H1 (cell line): ENCODE results near the gene DZIP1L. TPM values are rescaled to one million over a fixed set of nuclear protein-coding genes. Genes with fewer than 3 reads are reported as not detected.

Source experiments
- CTCF ChIA-PET: fragments of 300-600 bp; sonication (Branson Sonifier 250); formaldehyde crosslinking; loops from one replicate; lab custom pipeline; 2021; ENCODE audit not compliant: partially characterized antibody; lab: Charles Lee
- POLR2A ChIA-PET: fragments of 300-600 bp; sonication (Branson Sonifier 250); formaldehyde crosslinking; loops from one replicate; lab custom pipeline; 2021; ENCODE audit warnings: inconsistent platforms; ENCODE audit not compliant: partially characterized antibody; lab: Charles Lee
- DNase-seq, 2 experiments: peaks; one replicate each; pipeline versions ENCODE4 v3.0.0 to v3.0.0-alpha.2; 2010 to 2022; ENCODE audit warnings: low spot score in 2 of 2, low read depth in 1 of 2, mixed read lengths in 1 of 2
- FAIRE-seq: peaks from 2 replicates; lab custom pipeline; 2011; peaks lifted over from hg19 to GRCh38; lab: Jason Lieb, UNC
- H2AFZ ChIP-seq: 2 replicates; pipeline ENCODE4 v1.8.1; 2012; ENCODE audit warnings: low read length, inconsistent platforms
- H2AK5ac ChIP-seq: 2 replicates; pipeline ENCODE4 v1.6.1; 2013; ENCODE audit warnings: low read depth, low read length
- H2BK120ac ChIP-seq: replicated peaks from 2 replicates; pipeline ENCODE3; 2013; ENCODE audit warnings: low read depth, low read length, inconsistent platforms
- H2BK12ac ChIP-seq: 2 replicates; pipeline ENCODE4 v1.6.1; 2013; ENCODE audit warnings: low read depth, low read length
- H2BK15ac ChIP-seq: 2 replicates; pipeline ENCODE4 v1.6.1; 2013; ENCODE audit warnings: low read length
- H2BK20ac ChIP-seq: 2 replicates; pipeline ENCODE4 v1.6.1; 2013; ENCODE audit warnings: low read length
- H2BK5ac ChIP-seq: 2 replicates; pipeline ENCODE4 v1.6.1; 2013; ENCODE audit warnings: low read depth, low read length
- H3K14ac ChIP-seq: 2 replicates; pipeline ENCODE4 v1.6.1; 2013; ENCODE audit warnings: inconsistent platforms; ENCODE audit not compliant: insufficient read length
- H3K18ac ChIP-seq: 2 replicates; pipeline ENCODE4 v1.6.1; 2013; ENCODE audit warnings: low read length; ENCODE audit errors: extremely low read depth
- H3K23ac ChIP-seq: 2 replicates; pipeline ENCODE4 v1.6.1; 2013; ENCODE audit warnings: inconsistent platforms; ENCODE audit not compliant: insufficient read length
- H3K23me2 ChIP-seq: 2 replicates; pipeline ENCODE4 v1.6.1; 2013; ENCODE audit warnings: low read depth, low read length
- H3K27ac ChIP-seq: 2 replicates; pipeline ENCODE4 v1.6.1; 2011; ENCODE audit warnings: low read depth, low read length, inconsistent platforms
- H3K27me3 ChIP-seq, 4 experiments: replicated peaks in 1 of 4; 1 replicate in 1 of 4; 2 replicates in 3 of 4; pipeline versions ENCODE4 v1.6.1 to v1.8.1; 2011 to 2013; ENCODE audit warnings: low read length in 3 of 4, mild to moderate bottlenecking in 3 of 4, inconsistent platforms in 2 of 4, mixed read lengths in 2 of 4, moderate library complexity in 1 of 4; ENCODE audit not compliant: control insufficient read depth in 3 of 4, insufficient read depth in 3 of 4; ENCODE audit errors: extremely low read depth in 1 of 4
- H3K36me3 ChIP-seq, 4 experiments: 2 replicates each; pipeline versions ENCODE4 v1.6.1 to v1.8.1; 2011 to 2013; ENCODE audit warnings: mild to moderate bottlenecking in 4 of 4, low read length in 3 of 4, moderate library complexity in 2 of 4, control low read depth in 1 of 4, inconsistent platforms in 1 of 4; ENCODE audit not compliant: insufficient read depth in 4 of 4, control insufficient read depth in 2 of 4
- H3K4ac ChIP-seq: replicated peaks from 2 replicates; pipeline ENCODE3; 2013; ENCODE audit warnings: low read length, low read depth, mixed read lengths, inconsistent platforms; ENCODE audit not compliant: insufficient read length
- H3K4me1 ChIP-seq, 4 experiments: replicated peaks in 1 of 4; 1 replicate in 1 of 4; 2 replicates in 3 of 4; pipeline versions ENCODE4 v1.6.1 to v1.8.1; 2011 to 2013; ENCODE audit warnings: low read length in 3 of 4, inconsistent platforms in 2 of 4, mixed read lengths in 1 of 4; ENCODE audit not compliant: insufficient read depth in 4 of 4, control insufficient read depth in 3 of 4
- H3K4me2 ChIP-seq, 2 experiments: 2 replicates each; pipeline versions ENCODE4 v1.6.1 to v1.8.1; 2011 to 2013; ENCODE audit warnings: low read depth in 2 of 2, low read length in 2 of 2, control low read depth in 1 of 2, inconsistent platforms in 1 of 2, mild to moderate bottlenecking in 1 of 2; ENCODE audit not compliant: insufficient read depth in 1 of 2
- H3K4me3 ChIP-seq, 4 experiments: fragments of 200-600, 300-600 bp in 1 of 4; sonication (generic), shearing (Covaris generic), sonication (Bioruptor Twin) in 1 of 4; 2 replicates each; pipeline versions ENCODE4 v1.5.1 to v1.8.1; 2011 to 2016; ENCODE audit warnings: low read length in 4 of 4, low read depth in 3 of 4, control low read depth in 2 of 4, inconsistent platforms in 2 of 4, mild to moderate bottlenecking in 2 of 4, mixed read lengths in 1 of 4, moderate library complexity in 1 of 4; ENCODE audit not compliant: insufficient read depth in 2 of 4; ENCODE audit errors: extremely low read depth in 1 of 4
- H3K56ac ChIP-seq: replicated peaks from 2 replicates; pipeline ENCODE3; 2013; ENCODE audit warnings: low read depth, mild to moderate bottlenecking, mixed read lengths, low read length, inconsistent platforms; ENCODE audit not compliant: insufficient read length
- H3K79me1 ChIP-seq: 2 replicates; pipeline ENCODE4 v1.6.1; 2013; ENCODE audit warnings: low read depth, low read length, control low read depth
- H3K79me2 ChIP-seq, 2 experiments: 2 replicates each; pipeline versions ENCODE4 v1.6.1 to v1.8.1; 2012 to 2013; ENCODE audit warnings: low read length in 2 of 2, mild to moderate bottlenecking in 2 of 2, inconsistent platforms in 1 of 2; ENCODE audit not compliant: insufficient read depth in 2 of 2, control insufficient read depth in 1 of 2
- H3K9ac ChIP-seq, 4 experiments: replicated peaks in 1 of 4; 1 replicate in 1 of 4; 2 replicates in 3 of 4; pipeline versions ENCODE4 v1.6.1 to v1.8.1; 2011 to 2013; ENCODE audit warnings: low read depth in 3 of 4, low read length in 3 of 4, control low read depth in 2 of 4, mild to moderate bottlenecking in 2 of 4, moderate library complexity in 2 of 4, inconsistent platforms in 1 of 4; ENCODE audit errors: extremely low read depth in 1 of 4
- H3K9me3 ChIP-seq, 2 experiments: 2 replicates each; pipeline versions ENCODE4 v1.6.1 to v1.8.1; 2012 to 2013; ENCODE audit warnings: mild to moderate bottlenecking in 2 of 2, moderate library complexity in 2 of 2, control low read depth in 1 of 2, inconsistent platforms in 1 of 2, low read depth in 1 of 2, low read length in 1 of 2, mixed read lengths in 1 of 2; ENCODE audit not compliant: insufficient read depth in 2 of 2
- H4K20me1 ChIP-seq, 2 experiments: replicated peaks in 1 of 2; 2 replicates each; pipeline versions ENCODE3 to v1.8.1; 2011 to 2013; ENCODE audit warnings: inconsistent platforms in 2 of 2, low read length in 2 of 2, mild to moderate bottlenecking in 1 of 2; ENCODE audit not compliant: insufficient read depth in 2 of 2, control insufficient read depth in 1 of 2
- H4K5ac ChIP-seq: 2 replicates; pipeline ENCODE4 v1.6.1; 2013; ENCODE audit warnings: low read length, low read depth, mixed read lengths, inconsistent platforms; ENCODE audit not compliant: insufficient read length
- H4K8ac ChIP-seq: 2 replicates; pipeline ENCODE4 v1.8.0; 2013; ENCODE audit warnings: mild to moderate bottlenecking, moderate library complexity, low read length, inconsistent platforms; ENCODE audit not compliant: insufficient read depth; ENCODE audit errors: extremely low read depth
- H4K91ac ChIP-seq: replicated peaks from 2 replicates; pipeline ENCODE3; 2013; ENCODE audit warnings: low read length, mixed read lengths, inconsistent platforms; ENCODE audit not compliant: insufficient read length
- CTBP2 ChIP-seq: IDR thresholded peaks from 2 replicates; pipeline ENCODE4 v1.7.0; 2011; ENCODE audit warnings: borderline replicate concordance, mild to moderate bottlenecking, moderate library complexity, mixed read lengths, low read length; ENCODE audit not compliant: insufficient read depth, insufficient read length
- MAFK ChIP-seq: IDR thresholded peaks from 2 replicates; pipeline ENCODE4 v1.6.1; 2012; ENCODE audit warnings: low read depth, mild to moderate bottlenecking, improper control_type of control experiment, low read length
- WGBS, 2 experiments: shearing (Covaris generic) in 1 of 2; methylation state at CpG; one replicate each; pipeline versions ENCODE4 v1.1.6 to v1.1.7; 2013 to 2015; ENCODE audit warnings: low lambda C conversion rate in 2 of 2, mixed read lengths in 2 of 2, inconsistent platforms in 1 of 2, low coverage in 1 of 2, missing lambda C conversion rate in 1 of 2; ENCODE audit not compliant: insufficient replicate concordance in 2 of 2, insufficient coverage in 1 of 2, insufficient read length in 1 of 2; ENCODE audit errors: extremely low coverage in 1 of 2, missing lambda C conversion rate in 1 of 2; 5-methylcytosine and 5-hydroxymethylcytosine counted together
- polyA plus RNA-seq, 7 experiments: library from polyadenylated mRNA; depleted of rRNA in 3 of 7; stranded (reverse) in 5 of 7; unstranded in 2 of 7; fragments of >200 nt in 5 of 7; fragments of 200-250 nt in 2 of 7; gene quantifications; 1 replicate in 5 of 7; 2 replicates in 1 of 7; 4 replicates in 1 of 7; pipeline versions ENCODE4 v1.2.1 to v1.2.3, GENCODE V29; 2011 to 2013; ENCODE audit warnings: missing spikeins in 2 of 7, mixed read lengths in 2 of 7
- total RNA-seq: library from RNA; stranded (reverse); fragmentation: NEBNext Ultra II Directional; extraction: Animal tissue kit (Norgen Biotek cat#: 25700); gene quantifications from 2 replicates; pipeline ENCODE4 v1.2.1, GENCODE V29; 2021

Gene DZIP1L
- total and polyA plus RNA-seq, 2 of the 8 experiments (the other 6 are each of a cell fraction or from before 2014, with no cell fraction given), result 6.5 to 8.3 TPM

DNA sequence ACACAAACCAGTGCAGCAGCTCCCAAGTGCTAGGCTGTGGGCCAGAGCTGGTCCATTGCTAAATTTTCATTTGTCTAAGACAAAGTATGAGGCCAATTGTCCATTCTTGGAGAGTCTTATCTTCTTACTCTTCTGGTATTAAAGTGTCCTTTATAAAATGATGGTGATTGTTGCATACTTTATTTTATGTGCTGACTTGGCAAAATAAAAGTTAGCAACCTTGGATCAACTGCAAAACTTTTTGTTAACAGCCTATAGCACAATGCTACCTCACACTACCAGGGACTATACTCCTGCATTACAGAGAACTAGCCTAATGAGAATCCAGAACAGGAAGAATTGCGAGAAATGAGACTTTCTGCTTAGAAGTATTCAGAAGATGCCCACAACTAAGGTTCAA lies 61.4 kb downstream of the DZIP1L start:
- no peak overlapping the region for H3K9ac ChIP-seq
- no peak overlapping the region for H3K27ac ChIP-seq
- no peaks in the 10 kb centered on the region for H3K27me3 ChIP-seq
- H3K79me1 ChIP-seq, result no peaks in the 10 kb centered on the region
- no peak overlapping the region for H3K18ac ChIP-seq
- H3K4me2 ChIP-seq, result no peak overlapping the region
- H3K14ac ChIP-seq, result no peak overlapping the region
- H2BK120ac ChIP-seq, result no peak overlapping the region
- H3K4ac ChIP-seq, result no peak overlapping the region
- H3K23me2 ChIP-seq, result peaks cover 5% of the 10 kb centered on the region; the same call in 1 of the 2 replicates
- no peaks in the 10 kb centered on the region for H3K36me3 ChIP-seq
- no peaks in the 10 kb centered on the region for H3K9me3 ChIP-seq
- TF ChIP-seq MAFK, result peak; percentile 85
- no peak for TF ChIP-seq CTBP2
- ChIA-PET POLR2A (no interaction called here), CTCF (interaction anchor here (2.0 to 2.1 kb wide), 2 partner anchors 20 to 32 kb away, joined by 5 to 7 read pairs; no protein-coding TSS in a partner anchor)
- no peak overlapping the region for H4K5ac ChIP-seq
- no peak overlapping the region for H3K23ac ChIP-seq
- 90% methylated on average over 1 of the region's 1 CpG; no CpG with 5 or more reads in 1 of the 2 experiments for WGBS, 2 experiments
- no peak overlapping the region for H2BK15ac ChIP-seq
- H3K4me3 ChIP-seq, result no peak overlapping the region
- H2BK12ac ChIP-seq, result no peak overlapping the region
- no peak overlapping the region for H3K56ac ChIP-seq
- no peak overlapping the region for H2BK20ac ChIP-seq
- H2AFZ ChIP-seq, result no peak overlapping the region
- no peak overlapping the region for H2AK5ac ChIP-seq
- no peak overlapping the region for H4K8ac ChIP-seq
- H3K79me2 ChIP-seq, result no peaks in the 10 kb centered on the region
- H4K20me1 ChIP-seq, result peaks cover 0 to 3% of the 10 kb centered on the region in 2 experiments
- H3K4me1 ChIP-seq, result peaks cover 0 to 3% (median 0%) of the 10 kb centered on the region in 4 experiments; a peak in 1 of 7 replicates
- FAIRE-seq, result no peak
- no peak overlapping the region for H4K91ac ChIP-seq
- no peak overlapping the region for H2BK5ac ChIP-seq
- DNase-seq, result no peak
